Calu3 (cell line): ENCODE data around the gene DNMBP. TPM values are rescaled to one million over a fixed set of nuclear protein-coding genes. Genes with fewer than 3 reads are reported as not detected.
A peak's percentile ranks its signal among the peaks of the same experiment; 100 is the strongest.
"Not testable (repeated sequence)": the region's sequence is repeated elsewhere in the genome, so short reads cannot be mapped to it uniquely, and the experiment has no call there.

Experiments used
- BruUV-seq: library from RNA; stranded (reverse); fragments of 400-500 nt; replicated peaks from 2 replicates; lab custom pipeline; 2021; lab: Mats Ljungman, UMichigan
- CTCF ChIA-PET: fragments of 300-600 bp; sonication (Branson Sonifier 250); formaldehyde crosslinking; loops from one replicate; lab custom pipeline; 2022; ENCODE audit warnings: antibody characterized with exemption; lab: Charles Lee
- DNase-seq: peaks from one replicate; pipeline ENCODE4 v3.0.0; 2022
- H3K27ac Mint-ChIP-seq: one replicate; pipeline ENCODE4 v1.8.0; 2022; ENCODE audit warnings: mixed read lengths; ENCODE audit not compliant: unreplicated experiment
- H3K27me3 Mint-ChIP-seq: one replicate; pipeline ENCODE4 v1.8.0; 2022; ENCODE audit warnings: mixed read lengths; ENCODE audit not compliant: unreplicated experiment
- H3K36me3 Mint-ChIP-seq: one replicate; pipeline ENCODE4 v1.8.0; 2022; ENCODE audit warnings: mild to moderate bottlenecking, moderate library complexity, mixed read lengths; ENCODE audit not compliant: insufficient read depth, unreplicated experiment
- H3K4me1 Mint-ChIP-seq: one replicate; pipeline ENCODE4 v1.8.0; 2022; ENCODE audit warnings: mild to moderate bottlenecking, low read depth, mixed read lengths; ENCODE audit not compliant: unreplicated experiment
- H3K4me3 Mint-ChIP-seq: one replicate; pipeline ENCODE4 v1.8.0; 2022; ENCODE audit warnings: mild to moderate bottlenecking, low read depth, moderate library complexity, mixed read lengths; ENCODE audit not compliant: unreplicated experiment
- H3K9me3 Mint-ChIP-seq: one replicate; pipeline ENCODE4 v1.8.0; 2022; ENCODE audit warnings: low read depth, mixed read lengths; ENCODE audit not compliant: unreplicated experiment
- CTCF ChIP-seq: fragments of 200-600 bp; IDR thresholded peaks from one replicate; pipeline ENCODE4 v1.8.0; 2022; ENCODE audit warnings: antibody characterized with exemption; ENCODE audit not compliant: unreplicated experiment
- intact Hi-C: fragments of 100-400 bp; cut with micrococcal nuclease; formaldehyde crosslinking; loops from one replicate; pipeline ENCODE4 v1.10.0; 2022; ENCODE audit not compliant: unreplicated experiment
- total RNA-seq: library from RNA; stranded (reverse); gene quantifications from 2 replicates; pipeline ENCODE4 v1.2.3, GENCODE V29; 2022

The DNMBP gene
- total RNA-seq, 1 experiment from 2014 or later: 17.6 TPM

- peaks cover 15% of the 10 kb centered on the region for H3K36me3 Mint-ChIP-seq
- H3K4me1 Mint-ChIP-seq: no peaks in the 10 kb centered on the region
- no TSS peak for BruUV-seq
- no peaks in the 10 kb centered on the region for H3K9me3 Mint-ChIP-seq
- intact Hi-C loops: no loop called here
- no peak overlapping the region for H3K27ac Mint-ChIP-seq
- H3K27me3 Mint-ChIP-seq: no peaks in the 10 kb centered on the region
- CTCF ChIA-PET: no interaction called here
- TF ChIP-seq CTCF: no peak
- no peak for DNase-seq
- H3K4me3 Mint-ChIP-seq: no peak overlapping the region
Measured at GRCh38 chr10:100014071-100014762, 4.5 kb upstream of the DNMBP start.

- no peaks in the 10 kb centered on the region for H3K9me3 Mint-ChIP-seq
- no TSS peak for BruUV-seq
- H3K4me3 Mint-ChIP-seq: no peak overlapping the region
- no peak overlapping the region for H3K27ac Mint-ChIP-seq
- H3K4me1 Mint-ChIP-seq: no peaks in the 10 kb centered on the region
- no peaks in the 10 kb centered on the region for H3K27me3 Mint-ChIP-seq
- DNase-seq: no peak
- intact Hi-C loops: no loop called here
- CTCF ChIA-PET: no interaction called here
- peaks cover 20% of the 10 kb centered on the region for H3K36me3 Mint-ChIP-seq
- TF ChIP-seq CTCF: no peak
Measured at GRCh38 chr10:100013621-100014020, 3.9 kb upstream of the DNMBP start.

- DNase-seq, H3K27ac Mint-ChIP-seq, H3K4me3 Mint-ChIP-seq, CTCF ChIA-PET, intact Hi-C loops, H3K27me3 Mint-ChIP-seq, BruUV-seq, H3K9me3 Mint-ChIP-seq: not testable (repeated sequence)
- H3K4me1 Mint-ChIP-seq: peaks cover 17% of the 10 kb centered on the region
- peaks cover 20% of the 10 kb centered on the region for H3K36me3 Mint-ChIP-seq
Measured at GRCh38 chr10:100011906-100012305, 2.2 kb upstream of the DNMBP start.

GRCh38 chr10:100009283-100009792, 409 bp downstream of the DNMBP start:
- TF ChIP-seq CTCF: no peak
- no peak overlapping the region for H3K27ac Mint-ChIP-seq
- BruUV-seq: no TSS peak
- no peaks in the 10 kb centered on the region for H3K27me3 Mint-ChIP-seq
- intact Hi-C loops: loop anchor here (5.0 kb wide), 1 partner anchor 82 kb away; no protein-coding TSS in a partner anchor
- peaks cover 26% of the 10 kb centered on the region for H3K4me1 Mint-ChIP-seq
- H3K4me3 Mint-ChIP-seq: peak overlapping the region; percentile 74
- CTCF ChIA-PET: interaction anchor here (0.7 to 1.9 kb wide), 7 partner anchors 11 to 164 kb away, joined by 3 to 11 read pairs (median 5); no protein-coding TSS in a partner anchor
- no peaks in the 10 kb centered on the region for H3K9me3 Mint-ChIP-seq
- H3K36me3 Mint-ChIP-seq: peaks cover 20% of the 10 kb centered on the region
- DNase-seq: no peak
